H9 (cell line): ENCODE measurements around the gene CD58. TPM values are rescaled to one million over a fixed set of nuclear protein-coding genes. Genes with fewer than 3 reads are reported as not detected.

Source experiments
- DNase-seq: peaks from one replicate; pipeline ENCODE4 v3.0.0-alpha.2; 2017
- H2AFZ ChIP-seq: one replicate; pipeline ENCODE4 v1.6.1; 2013; ENCODE audit warnings: mild to moderate bottlenecking, low read length, control low read depth, moderate library complexity
- H2AK5ac ChIP-seq: 2 replicates; pipeline ENCODE4 v1.6.1; 2013; ENCODE audit warnings: low read length, control low read depth, mixed read lengths; ENCODE audit not compliant: insufficient read length
- H2BK120ac ChIP-seq: one replicate; pipeline ENCODE4 v1.6.1; 2013; ENCODE audit warnings: low read depth, mild to moderate bottlenecking, low read length, control low read depth, inconsistent platforms; ENCODE audit not compliant: poor library complexity, severe bottlenecking
- H2BK12ac ChIP-seq: 2 replicates; pipeline ENCODE4 v1.6.1; 2013; ENCODE audit warnings: low read length, control low read depth, mixed read lengths, low read depth; ENCODE audit not compliant: insufficient read length
- H2BK15ac ChIP-seq: 2 replicates; pipeline ENCODE4 v1.6.1; 2013; ENCODE audit warnings: low read depth, low read length, control low read depth
- H2BK20ac ChIP-seq: one replicate; pipeline ENCODE4 v1.6.1; 2013; ENCODE audit warnings: low read depth, mild to moderate bottlenecking, low read length, control low read depth, inconsistent platforms; ENCODE audit not compliant: poor library complexity, severe bottlenecking
- H2BK5ac ChIP-seq: 2 replicates; pipeline ENCODE4 v1.6.1; 2013; ENCODE audit warnings: low read length, control low read depth, mixed read lengths; ENCODE audit not compliant: insufficient read length
- H3K14ac ChIP-seq: 2 replicates; pipeline ENCODE4 v1.6.1; 2013; ENCODE audit warnings: low read length, control low read depth; ENCODE audit not compliant: insufficient read depth
- H3K18ac ChIP-seq: 2 replicates; pipeline ENCODE4 v1.6.1; 2013; ENCODE audit warnings: low read depth, mild to moderate bottlenecking, mixed read lengths, low read length, control low read depth; ENCODE audit not compliant: insufficient read length
- H3K23ac ChIP-seq: 2 replicates; pipeline ENCODE4 v1.6.1; 2013; ENCODE audit warnings: low read length, control low read depth, mixed read lengths, low read depth; ENCODE audit not compliant: insufficient read length
- H3K23me2 ChIP-seq: 2 replicates; pipeline ENCODE4 v1.6.1; 2013; ENCODE audit warnings: low read depth, mild to moderate bottlenecking, mixed read lengths, low read length, control low read depth; ENCODE audit not compliant: insufficient read length, poor library complexity, severe bottlenecking
- H3K27ac ChIP-seq: 2 replicates; pipeline ENCODE4 v1.5.1; 2013; ENCODE audit warnings: low read length, control low read depth, mixed read lengths, low read depth; ENCODE audit not compliant: insufficient read length
- H3K27me3 ChIP-seq: 2 replicates; pipeline ENCODE4 v1.6.1; 2013; ENCODE audit warnings: low read length, control low read depth, inconsistent platforms; ENCODE audit not compliant: insufficient read depth
- H3K4ac ChIP-seq: 2 replicates; pipeline ENCODE4 v1.6.1; 2013; ENCODE audit warnings: low read depth, mild to moderate bottlenecking, control low read depth, inconsistent platforms, low read length, moderate library complexity
- H3K4me1 ChIP-seq: 2 replicates; pipeline ENCODE4 v1.6.1; 2013; ENCODE audit warnings: low read length, control low read depth, inconsistent platforms; ENCODE audit not compliant: insufficient read depth
- H3K4me2 ChIP-seq: 2 replicates; pipeline ENCODE4 v1.6.1; 2013; ENCODE audit warnings: low read length, control low read depth, mixed read lengths; ENCODE audit not compliant: insufficient read length, insufficient read depth
- H3K56ac ChIP-seq: 2 replicates; pipeline ENCODE4 v1.6.1; 2013; ENCODE audit warnings: low read depth, mild to moderate bottlenecking, mixed read lengths, low read length, control low read depth; ENCODE audit not compliant: insufficient read length
- H3K79me1 ChIP-seq: 2 replicates; pipeline ENCODE4 v1.6.1; 2013; ENCODE audit warnings: low read depth, mild to moderate bottlenecking, moderate library complexity, low read length, control low read depth, inconsistent platforms; ENCODE audit not compliant: insufficient read depth, poor library complexity, severe bottlenecking
- H3K79me2 ChIP-seq: 2 replicates; pipeline ENCODE4 v1.6.1; 2013; ENCODE audit warnings: low read length, control low read depth, inconsistent platforms; ENCODE audit not compliant: insufficient read depth
- H3K9ac ChIP-seq: 2 replicates; pipeline ENCODE4 v1.6.1; 2013; ENCODE audit warnings: low read length, control low read depth, mixed read lengths; ENCODE audit not compliant: insufficient read length; ENCODE audit errors: extremely low read depth
- H3K9me3 ChIP-seq: one replicate; pipeline ENCODE4 v1.6.1; 2013; ENCODE audit warnings: low read depth, low read length, inconsistent platforms; ENCODE audit not compliant: control insufficient read depth
- H3T11ph ChIP-seq: one replicate; pipeline ENCODE4 v1.6.1; 2013; ENCODE audit warnings: mild to moderate bottlenecking, low read length, control low read depth, inconsistent platforms
- H4K20me1 ChIP-seq: one replicate; pipeline ENCODE4 v1.6.1; 2013; ENCODE audit not compliant: control insufficient read depth, insufficient read length, insufficient read depth
- H4K5ac ChIP-seq: 2 replicates; pipeline ENCODE4 v1.6.1; 2013; ENCODE audit warnings: low read depth, mild to moderate bottlenecking, mixed read lengths, low read length, control low read depth; ENCODE audit not compliant: insufficient read length
- H4K8ac ChIP-seq: replicated peaks from 2 replicates; pipeline ENCODE4 v1.6.1; 2013; ENCODE audit warnings: low read length, control low read depth, mixed read lengths, low read depth; ENCODE audit not compliant: insufficient read length
- H4K91ac ChIP-seq: 2 replicates; pipeline ENCODE4 v1.6.1; 2013; ENCODE audit warnings: low read depth, mild to moderate bottlenecking, moderate library complexity, mixed read lengths, low read length, control low read depth; ENCODE audit not compliant: insufficient read length
- H3K27ac Mint-ChIP-seq, 3 experiments: 2 replicates in 2 of 3; 3 replicates in 1 of 3; pipeline ENCODE4 v1.8.0; 2020 to 2021; ENCODE audit warnings: mixed read lengths in 3 of 3, mild to moderate bottlenecking in 1 of 3, moderate library complexity in 1 of 3
- H3K27me3 Mint-ChIP-seq: 2 replicates; pipeline ENCODE4 v1.8.0; 2021; ENCODE audit warnings: low read depth, mild to moderate bottlenecking, moderate library complexity, mixed read lengths
- H3K36me3 Mint-ChIP-seq, 3 experiments: 2 replicates in 2 of 3; 3 replicates in 1 of 3; pipeline ENCODE4 v1.8.0; 2020 to 2021; ENCODE audit warnings: low read depth in 3 of 3, mixed read lengths in 3 of 3; ENCODE audit not compliant: insufficient read depth in 1 of 3
- H3K4me1 Mint-ChIP-seq, 2 experiments: 2 replicates each; pipeline ENCODE4 v1.8.0; 2020; ENCODE audit warnings: mixed read lengths in 2 of 2
- H3K4me3 Mint-ChIP-seq, 2 experiments: 2 replicates in 1 of 2; 3 replicates in 1 of 2; pipeline ENCODE4 v1.8.0; 2020 to 2021; ENCODE audit warnings: mild to moderate bottlenecking in 2 of 2, mixed read lengths in 2 of 2, moderate library complexity in 1 of 2
- H3K9me3 Mint-ChIP-seq, 2 experiments: 2 replicates in 1 of 2; 3 replicates in 1 of 2; pipeline ENCODE4 v1.8.0; 2020; ENCODE audit warnings: mild to moderate bottlenecking in 2 of 2, mixed read lengths in 2 of 2, moderate library complexity in 1 of 2
- CTCF ChIP-seq: fragments of 200-600 bp; sonication (generic); conservative IDR thresholded peaks from 3 replicates; pipeline ENCODE4 v1.8.0; 2021; ENCODE audit warnings: antibody characterized with exemption, mild to moderate bottlenecking
- whole genome bisulfite sequencing: extraction: QIAGEN DNeasy Blood & Tissue Kit; methylation state at CpG from one replicate; pipeline ENCODE4 v1.1.7; 2013; ENCODE audit warnings: missing lambda C conversion rate, low lambda C conversion rate, mixed read lengths; ENCODE audit not compliant: insufficient read length; ENCODE audit errors: extremely low coverage; 5-methylcytosine and 5-hydroxymethylcytosine counted together
- total RNA-seq: library from RNA; stranded (reverse); gene quantifications from 2 replicates; pipeline ENCODE4 v1.2.1, GENCODE V29; 2021

The CD58 gene
- total RNA-seq, 1 experiment from 2014 or later: 4.3 TPM

GRCh38 chr1:116585886-116586285 lies 15.1 kb upstream of the CD58 start:
- Histone ChIP-seq H3K56ac (no peak overlapping the region), H4K8ac (no peak overlapping the region), H3K18ac (no peak overlapping the region), H2BK20ac (no peak overlapping the region), H3K23ac (no peak overlapping the region), H4K20me1 (no peaks in the 10 kb centered on the region), H3K14ac (no peak overlapping the region), H2BK120ac (no peak overlapping the region), H3K23me2 (no peaks in the 10 kb centered on the region), H3K79me1 (no peaks in the 10 kb centered on the region), H3K4ac (no peak overlapping the region), H2BK12ac (no peak overlapping the region), H3K4me2 (no peak overlapping the region), H3K9me3 (no peaks in the 10 kb centered on the region), H2AFZ (no peak overlapping the region), H3K79me2 (no peaks in the 10 kb centered on the region), H2BK5ac (no peak overlapping the region), H2AK5ac (no peak overlapping the region), H4K5ac (no peak overlapping the region), H4K91ac (no peak overlapping the region), H3K9ac (no peak overlapping the region), H2BK15ac (no peak overlapping the region), H3K27me3 (no peaks in the 10 kb centered on the region), H3K4me1 (no peaks in the 10 kb centered on the region), H3T11ph (no peak overlapping the region), H3K27ac (no peak overlapping the region)
- DNase-seq: no peak
- peaks cover 11 to 25% (median 24%) of the 10 kb centered on the region in 3 experiments; a peak in 6 of 7 replicates for H3K36me3 Mint-ChIP-seq
- H3K4me3 Mint-ChIP-seq: no peak overlapping the region
- no peaks in the 10 kb centered on the region for H3K9me3 Mint-ChIP-seq
- peaks cover 17 to 20% of the 10 kb centered on the region in 2 experiments for H3K4me1 Mint-ChIP-seq
- H3K27ac Mint-ChIP-seq: peak overlapping the region in 2 of 3 experiments; percentile 44 to 53; a peak in 1 of 7 replicates
- TF ChIP-seq CTCF: no peak
- no peaks in the 10 kb centered on the region for H3K27me3 Mint-ChIP-seq
- no CpG with 5 or more reads among the region's 1 CpG for WGBS
